A673 (cell line): ENCODE results near the gene CD276. TPM values are rescaled to one million over a fixed set of nuclear protein-coding genes. Genes with fewer than 3 reads are reported as not detected.

ENCODE experiments used
- BruUV-seq: library from RNA; stranded (reverse); fragments of 400-500 nt; replicated peaks from 2 replicates; lab custom pipeline; 2021; lab: Mats Ljungman, UMichigan
- CTCF ChIA-PET: fragments of 300-600 bp; sonication (Branson Sonifier 250); formaldehyde crosslinking; loops from one replicate; lab custom pipeline; 2022; ENCODE audit warnings: antibody characterized with exemption; lab: Charles Lee
- POLR2A ChIA-PET: fragments of 300-600 bp; sonication (Branson Sonifier 250); formaldehyde crosslinking; loops from one replicate; lab custom pipeline; 2022; ENCODE audit warnings: antibody characterized with exemption; ENCODE audit not compliant: low non-redundant PET; lab: Charles Lee
- DNase-seq: peaks from one replicate; pipeline ENCODE4 v3.0.0-alpha.2; 2015; ENCODE audit warnings: low spot score
- H3K27ac ChIP-seq: fragments of 200-600 bp; sonication (generic); 2 replicates; pipeline ENCODE4 v1.5.1; 2016; ENCODE audit warnings: mixed run types, low read depth, mild to moderate bottlenecking, mixed read lengths, antibody characterized with exemption, low read length; ENCODE audit not compliant: poor library complexity, severe bottlenecking
- H3K27me3 ChIP-seq: fragments of 200-600 bp; sonication (generic); replicated peaks from 2 replicates; pipeline ENCODE4 v1.6.1; 2017; ENCODE audit warnings: mixed run types, low read depth, mild to moderate bottlenecking, mixed read lengths, antibody characterized with exemption, low read length; ENCODE audit not compliant: insufficient read depth, poor library complexity
- H3K36me3 ChIP-seq: fragments of 200-600 bp; sonication (generic); 2 replicates; pipeline ENCODE4 v1.6.1; 2016; ENCODE audit warnings: mixed run types, mild to moderate bottlenecking, mixed read lengths, antibody characterized with exemption, low read length; ENCODE audit not compliant: insufficient read depth, poor library complexity, severe bottlenecking
- H3K4me1 ChIP-seq: fragments of 200-600 bp; sonication (generic); 2 replicates; pipeline ENCODE4 v1.6.1; 2017; ENCODE audit warnings: mixed run types, mild to moderate bottlenecking, mixed read lengths, antibody characterized with exemption, low read length; ENCODE audit not compliant: insufficient read depth, poor library complexity, severe bottlenecking
- H3K4me3 ChIP-seq: fragments of 200-600 bp; sonication (generic); 2 replicates; pipeline ENCODE4 v1.5.1; 2016; ENCODE audit warnings: low read depth, mixed run types, mild to moderate bottlenecking, mixed read lengths, low read length; ENCODE audit not compliant: poor library complexity, severe bottlenecking
- H3K9me3 ChIP-seq: fragments of 200-600 bp; sonication (generic); 2 replicates; pipeline ENCODE4 v1.6.1; 2016; ENCODE audit warnings: mixed run types, low read depth, mild to moderate bottlenecking, mixed read lengths, antibody characterized with exemption, low read length; ENCODE audit not compliant: poor library complexity, severe bottlenecking
- CTCF ChIP-seq: fragments of 300-800, 200-600 bp; sonication (generic); conservative IDR thresholded peaks from 2 replicates; pipeline ENCODE4 v1.5.1; 2017; ENCODE audit warnings: low read depth, mild to moderate bottlenecking, antibody characterized with exemption, low read length, moderate library complexity, mixed read lengths
- EZH2 ChIP-seq: fragments of 200-600 bp; sonication (generic); IDR thresholded peaks from 2 replicates; pipeline ENCODE4 v1.6.1; 2017; ENCODE audit warnings: borderline replicate concordance, low read depth, mild to moderate bottlenecking, mixed read lengths, antibody characterized with exemption, low read length; ENCODE audit not compliant: poor library complexity, severe bottlenecking
- intact Hi-C: fragments of 100-400 bp; cut with micrococcal nuclease; formaldehyde crosslinking; loops from one replicate; pipeline ENCODE4 v1.10.0; 2022; ENCODE audit not compliant: unreplicated experiment
- total RNA-seq: library from RNA; stranded (reverse); gene quantifications from 2 replicates; pipeline ENCODE4 v1.2.3, GENCODE V29; 2021

CD276 gene
- total RNA-seq, 1 experiment from 2014 or later: 71.4 TPM

- Histone ChIP-seq H3K4me1 (peaks cover 39% of the 10 kb centered on the region), H3K36me3 (no peaks in the 10 kb centered on the region), H3K27ac (no peak overlapping the region), H3K9me3 (no peaks in the 10 kb centered on the region), H3K27me3 (no peaks in the 10 kb centered on the region), H3K4me3 (no peak overlapping the region)
- BruUV-seq: no TSS peak
- CTCF ChIA-PET: no interaction called here
- no peak for TF ChIP-seq CTCF
- no peak for TF ChIP-seq EZH2
- POLR2A ChIA-PET: no interaction called here
- intact Hi-C loops: no loop called here
- no peak for DNase-seq
Measured at GRCh38 chr15:73694419-73694818, 10.2 kb downstream of the CD276 start.

DNA sequence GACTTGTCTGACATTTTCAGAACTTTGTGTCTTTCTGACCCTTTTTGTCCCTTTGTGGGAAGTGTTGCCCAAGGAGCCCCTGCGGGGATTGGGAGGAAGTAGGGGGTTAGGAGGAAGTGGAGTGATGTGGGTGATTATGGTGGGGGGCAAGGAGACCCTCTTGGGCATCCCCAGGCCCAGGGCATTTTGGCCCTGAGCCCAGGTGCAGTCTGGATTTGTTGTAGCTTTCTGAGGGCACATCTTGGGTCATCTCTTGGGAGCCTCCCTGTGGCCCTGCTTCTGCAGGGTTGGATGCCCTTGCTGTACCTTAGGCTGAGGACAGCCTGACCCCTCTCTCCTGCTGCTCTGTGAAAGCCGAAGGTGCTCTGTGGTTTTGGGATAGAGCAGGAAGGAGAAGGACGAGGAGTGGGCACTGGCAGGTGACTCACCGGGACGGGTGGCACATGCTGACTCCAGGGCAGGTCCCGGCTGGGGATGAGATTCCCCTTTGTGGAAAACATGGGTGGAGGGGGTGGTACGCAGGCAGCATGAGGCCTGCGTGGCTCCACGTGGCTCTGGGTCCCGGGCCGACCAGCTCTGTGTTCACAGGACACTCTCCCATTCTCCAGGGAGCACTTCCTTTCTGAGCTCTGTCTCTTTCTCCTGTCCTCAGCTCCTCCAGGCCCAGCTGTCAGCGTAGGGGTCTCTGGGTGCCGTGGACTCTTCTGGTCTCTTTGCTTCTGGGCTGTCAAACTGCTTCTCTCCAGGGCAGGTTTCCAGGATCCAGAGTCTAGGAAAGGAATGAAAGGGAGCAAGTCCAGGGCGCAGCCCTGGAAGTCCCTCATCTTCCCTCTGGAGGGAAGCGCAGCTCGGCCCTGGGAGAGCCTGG is 11.8 kb downstream of the CD276 start:
- Histone ChIP-seq H3K36me3 (no peaks in the 10 kb centered on the region), H3K9me3 (no peaks in the 10 kb centered on the region), H3K27ac (peak overlapping the region; percentile 70), H3K4me1 (peaks cover 37% of the 10 kb centered on the region), H3K27me3 (no peaks in the 10 kb centered on the region), H3K4me3 (no peak overlapping the region)
- CTCF ChIA-PET: interaction anchor here (0.5 to 4.6 kb wide), 6 partner anchors 10 to 964 kb away, joined by 3 to 38 read pairs (median 8); no protein-coding TSS in a partner anchor
- no TSS peak for BruUV-seq
- DNase-seq: no peak
- POLR2A ChIA-PET: no interaction called here
- no peak for TF ChIP-seq EZH2
- TF ChIP-seq CTCF: no peak
- intact Hi-C loops: no loop called here

- intact Hi-C loops: no loop called here
- Histone ChIP-seq H3K27ac (peak overlapping the region; percentile 70), H3K27me3 (no peaks in the 10 kb centered on the region), H3K9me3 (no peaks in the 10 kb centered on the region), H3K4me3 (no peak overlapping the region), H3K4me1 (peaks cover 31% of the 10 kb centered on the region), H3K36me3 (no peaks in the 10 kb centered on the region)
- no TSS peak for BruUV-seq
- no peak for DNase-seq
- ChIA-PET CTCF (interaction anchor here (0.6 to 4.6 kb wide), 8 partner anchors 11 to 974 kb away, joined by 3 to 38 read pairs (median 8); no protein-coding TSS in a partner anchor), POLR2A (no interaction called here)
- no peak for TF ChIP-seq CTCF
- TF ChIP-seq EZH2: no peak
Measured at GRCh38 chr15:73696641-73697001, 12.4 kb downstream of the CD276 start.
